HepG2 (cell line): ENCODE measurements around the gene HCRT. TPM values are rescaled to one million over a fixed set of nuclear protein-coding genes. Genes with fewer than 3 reads are reported as not detected.

Source experiments
- FOXO4 ChIP-seq: sonication (generic); formaldehyde crosslinking; conservative IDR thresholded peaks from 2 replicates; pipeline ENCODE4 v1.8.1; 2023; ENCODE audit warnings: missing genetic modification reagents
- GABPB1 ChIP-seq: IDR thresholded peaks from 2 replicates; pipeline ENCODE4 v1.6.1; 2016; ENCODE audit warnings: mild to moderate bottlenecking, missing genetic modification reagents, moderate library complexity, missing compliant biosample characterization
- HHEX ChIP-seq: IDR thresholded peaks from 2 replicates; pipeline ENCODE4 v1.6.1; 2016; ENCODE audit warnings: control low read depth
- HOMEZ ChIP-seq: IDR thresholded peaks from 2 replicates; pipeline ENCODE4 v1.6.1; 2016; ENCODE audit warnings: low read depth
- KAT7 ChIP-seq: IDR thresholded peaks from 2 replicates; pipeline ENCODE4 v1.6.1; 2018; ENCODE audit warnings: borderline replicate concordance, missing compliant biosample characterization
- MBD4 ChIP-seq: IDR thresholded peaks from 2 replicates; pipeline ENCODE4 v1.6.1; 2012; ENCODE audit warnings: low read length, inconsistent platforms, borderline replicate concordance
- NFYB ChIP-seq: sonication (generic); formaldehyde crosslinking; IDR thresholded peaks from 2 replicates; pipeline ENCODE4 v1.4.0; 2020; ENCODE audit warnings: missing genetic modification reagents
- NR2F1 ChIP-seq, 2 experiments: fragments of 450-650 bp in 1 of 2; formaldehyde crosslinking in 1 of 2; IDR thresholded peaks; 2 replicates each; pipeline versions ENCODE4 v1.5.0 to v1.6.1; 2016 to 2020; ENCODE audit warnings: mild to moderate bottlenecking in 1 of 2, missing compliant biosample characterization in 1 of 2, missing genetic modification reagents in 1 of 2, moderate library complexity in 1 of 2
- POLR2AphosphoS5 ChIP-seq: IDR thresholded peaks from 2 replicates; pipeline ENCODE4 v1.6.1; 2012; ENCODE audit warnings: low read depth, low read length
- SMARCC2 ChIP-seq: fragments of 450-650 bp; IDR thresholded peaks from 2 replicates; pipeline ENCODE4 v1.6.1; 2017; ENCODE audit warnings: antibody characterized with exemption, mild to moderate bottlenecking
- SOX13 ChIP-seq, 3 experiments: fragments of 450-650 bp in 1 of 3; sonication (generic) in 1 of 3; formaldehyde crosslinking in 1 of 3; IDR thresholded peaks in 2 of 3; conservative IDR thresholded peaks in 1 of 3; 2 replicates each; pipeline versions ENCODE4 v1.5.0 to v1.6.1; 2016 to 2020; ENCODE audit warnings: antibody characterized with exemption in 1 of 3, mild to moderate bottlenecking in 1 of 3, missing compliant biosample characterization in 1 of 3, missing genetic modification reagents in 1 of 3, moderate library complexity in 1 of 3
- THAP7 ChIP-seq: sonication (generic); formaldehyde crosslinking; IDR thresholded peaks from 2 replicates; pipeline ENCODE4 v1.8.1; 2023; ENCODE audit warnings: mild to moderate bottlenecking, missing genetic modification reagents
- ZBTB21 ChIP-seq: sonication (generic); formaldehyde crosslinking; IDR thresholded peaks from 2 replicates; pipeline ENCODE4 v1.4.0; 2020; ENCODE audit warnings: missing genetic modification reagents
- ZNF17 ChIP-seq: sonication (generic); formaldehyde crosslinking; IDR thresholded peaks from 2 replicates; pipeline ENCODE4 v1.5.0; 2020; ENCODE audit warnings: mild to moderate bottlenecking, missing genetic modification reagents
- ZNF235 ChIP-seq: sonication (generic); formaldehyde crosslinking; IDR thresholded peaks from 2 replicates; pipeline ENCODE4 v1.8.1; 2023; ENCODE audit warnings: mild to moderate bottlenecking, missing genetic modification reagents, borderline replicate concordance
- ZNF335 ChIP-seq: sonication (generic); formaldehyde crosslinking; IDR thresholded peaks from 2 replicates; pipeline ENCODE4 v1.4.0; 2020; ENCODE audit warnings: missing genetic modification reagents
- ZNF446 ChIP-seq: sonication (generic); formaldehyde crosslinking; IDR thresholded peaks from 2 replicates; pipeline ENCODE4 v1.5.0; 2020; ENCODE audit warnings: mild to moderate bottlenecking, missing genetic modification reagents
- ZNF501 ChIP-seq: sonication (generic); formaldehyde crosslinking; IDR thresholded peaks from 2 replicates; pipeline ENCODE4 v1.5.1; 2020; ENCODE audit warnings: mild to moderate bottlenecking, moderate library complexity, missing genetic modification reagents
- ZNF616 ChIP-seq: sonication (generic); formaldehyde crosslinking; IDR thresholded peaks from 2 replicates; pipeline ENCODE4 v1.5.0; 2020; ENCODE audit warnings: low read depth, mild to moderate bottlenecking, missing genetic modification reagents
- ZNF678 ChIP-seq: sonication (generic); formaldehyde crosslinking; IDR thresholded peaks from 2 replicates; pipeline ENCODE4 v1.4.0; 2020; ENCODE audit warnings: mild to moderate bottlenecking, missing genetic modification reagents
- ZNF704 ChIP-seq: sonication (generic); formaldehyde crosslinking; IDR thresholded peaks from 2 replicates; pipeline ENCODE4 v1.8.1; 2023; ENCODE audit warnings: mild to moderate bottlenecking, inconsistent platforms, moderate library complexity, missing genetic modification reagents, borderline replicate concordance
- ZNF878 ChIP-seq: sonication (generic); formaldehyde crosslinking; IDR thresholded peaks from 2 replicates; pipeline ENCODE4 v1.8.1; 2023; ENCODE audit warnings: mild to moderate bottlenecking, missing genetic modification reagents, moderate library complexity
- ZNF883 ChIP-seq: sonication (generic); formaldehyde crosslinking; IDR thresholded peaks from 2 replicates; pipeline ENCODE4 v1.5.1; 2020; ENCODE audit warnings: mild to moderate bottlenecking, missing genetic modification reagents; ENCODE audit errors: not compliant biosample characterization
- polyA plus RNA-seq, 8 experiments: library from polyadenylated mRNA; depleted of rRNA in 3 of 8; stranded (reverse) in 7 of 8; unstranded in 1 of 8; fragments of >200 nt; fragmentation: Illumina TruSeq in 4 of 8; extraction: Trizol in 4 of 8; gene quantifications; 2 replicates each; pipeline versions ENCODE4 v1.2.1 to v1.2.3, GENCODE V29; 2011 to 2016; ENCODE audit warnings: low read depth in 4 of 8, missing spikeins in 1 of 8, mixed read lengths in 1 of 8; ENCODE audit not compliant: insufficient read depth in 1 of 8
- total RNA-seq, 5 experiments: library from RNA; depleted of rRNA; stranded (reverse); fragments of >200 nt; fragmentation: Illumina TruSeq; extraction: Trizol; gene quantifications; 2 replicates each; pipeline ENCODE4 v1.2.3, GENCODE V29; 2016; ENCODE audit warnings: low read depth in 1 of 5

HCRT gene
- total and polyA plus RNA-seq, 2 of the 13 experiments (the other 11 are each of a cell fraction or from before 2014, with no cell fraction given) = not detected

GRCh38 chr17:42180922-42181850, 4.1 kb downstream of the HCRT start, which contains the start of gene KCNH4 (continued):
- TF ChIP-seq HOMEZ (no peak), NFYB (CRISPR knock-in tag) (no peak), KAT7 (CRISPR knock-in tag) (no peak), ZNF704 (CRISPR knock-in tag) (no peak), GABPB1 (CRISPR knock-in tag) (peak; percentile 14; the same call in 1 of the 2 replicates), ZNF878 (CRISPR knock-in tag) (no peak), FOXO4 (no peak), ZNF616 (0 out of 2 replicates have a peak, but pooled peaks have one; percentile 30), ZNF446 (CRISPR knock-in tag) (no peak), ZNF235 (CRISPR knock-in tag) (no peak), SOX13 (IDR thresholded peaks at IDR 0.05) (no peak), SOX13 (CRISPR knock-in tag; conservative IDR thresholded peaks at IDR 0.05 in 1 of 2, IDR thresholded peaks at IDR 0.05 in 1 of 2) (no peak), ZNF335 (no peak), ZNF501 (CRISPR knock-in tag) (no peak), POLR2AphosphoS5 (no peak), ZNF678 (CRISPR knock-in tag) (no peak), ZNF17 (CRISPR knock-in tag) (no peak), THAP7 (CRISPR knock-in tag) (no peak), ZNF883 (peak; percentile 35), NR2F1 (CRISPR knock-in tag; IDR thresholded peaks at IDR 0.05) (no peak), HHEX (CRISPR knock-in tag) (no peak), SMARCC2 (no peak), MBD4 (no peak), ZBTB21 (CRISPR knock-in tag) (no peak)
